CD4-positive, CD25-positive, alpha-beta regulatory T cell (primary cell): ENCODE measurements around the gene ZNF584. TPM values are rescaled to one million over a fixed set of nuclear protein-coding genes. Genes with fewer than 3 reads are reported as not detected.
A peak's percentile ranks its signal among the peaks of the same experiment; 100 is the strongest.

Experiments used
- ATAC-seq, 2 donors: fragments of 150-1000 bp; cut with Tn5 transposase; one replicate each; pipeline ENCODE4 v1.10.0; 2021; ENCODE audit warnings: low read depth in 2 of 2, moderate number of reproducible peaks in 2 of 2, moderate library complexity in 1 of 2
- DNase-seq, 3 donors: peaks; one replicate each; pipeline versions ENCODE4 v3.0.0 to v3.0.0-alpha.2; 2012 to 2022; ENCODE audit warnings: mixed read lengths in 1 of 3
- H3K27ac ChIP-seq: one replicate; pipeline ENCODE4 v1.7.0; 2013; ENCODE audit warnings: mild to moderate bottlenecking, low read length; ENCODE audit not compliant: insufficient read depth, poor library complexity, severe bottlenecking
- H3K27me3 ChIP-seq: one replicate; pipeline ENCODE4 v1.7.0; 2013; ENCODE audit warnings: low read length; ENCODE audit not compliant: control insufficient read depth, insufficient read depth
- H3K36me3 ChIP-seq: one replicate; pipeline ENCODE4 v1.7.0; 2013; ENCODE audit warnings: mild to moderate bottlenecking, low read length, moderate library complexity; ENCODE audit not compliant: control insufficient read depth, insufficient read depth
- H3K4me1 ChIP-seq: 2 replicates; pipeline ENCODE4 v1.7.0; 2013; ENCODE audit warnings: mild to moderate bottlenecking, low read length; ENCODE audit not compliant: insufficient read depth, control insufficient read depth, poor library complexity, severe bottlenecking
- H3K4me3 ChIP-seq: one replicate; pipeline ENCODE4 v1.7.0; 2013; ENCODE audit warnings: low read depth, mild to moderate bottlenecking, low read length, moderate library complexity
- H3K9me3 ChIP-seq, 2 experiments: 1 replicate in 1 of 2; 2 replicates in 1 of 2; pipeline ENCODE4 v1.7.0; 2013; ENCODE audit warnings: low read length in 2 of 2, mild to moderate bottlenecking in 1 of 2, moderate library complexity in 1 of 2; ENCODE audit not compliant: control insufficient read depth in 2 of 2
- H3K27ac Mint-ChIP-seq, 3 donors: one replicate each; pipeline ENCODE4 v1.8.0; 2020 to 2022; ENCODE audit warnings: mild to moderate bottlenecking in 3 of 3, mixed read lengths in 3 of 3, moderate library complexity in 2 of 3
- H3K27me3 Mint-ChIP-seq: one replicate; pipeline ENCODE4 v1.8.0; 2022; ENCODE audit warnings: mild to moderate bottlenecking, mixed read lengths
- H3K36me3 Mint-ChIP-seq: one replicate; pipeline ENCODE4 v1.8.0; 2020; ENCODE audit warnings: mixed read lengths
- H3K4me1 Mint-ChIP-seq, 4 donors: one replicate each; pipeline ENCODE4 v1.8.0; 2020 to 2022; ENCODE audit warnings: mixed read lengths in 4 of 4, mild to moderate bottlenecking in 1 of 4
- H3K4me3 Mint-ChIP-seq, 4 donors: one replicate each; pipeline ENCODE4 v1.8.0; 2020 to 2022; ENCODE audit warnings: mild to moderate bottlenecking in 4 of 4, mixed read lengths in 4 of 4, moderate library complexity in 3 of 4
- H3K9me3 Mint-ChIP-seq, 7 donors: one replicate each; pipeline ENCODE4 v1.8.0; 2020 to 2022; ENCODE audit warnings: mixed read lengths in 7 of 7, mild to moderate bottlenecking in 3 of 7, moderate library complexity in 2 of 7
- polyA plus RNA-seq, 4 donors: library from polyadenylated mRNA; unstranded; fragments of 300-500 nt; fragmentation: Illumina TruSeq; gene quantifications; one replicate each; pipeline ENCODE4 v1.2.3, GENCODE V29; 2021
- total RNA-seq: library from RNA; stranded (reverse); gene quantifications from one replicate; pipeline ENCODE4 v1.2.3, GENCODE V29; 2022

The ZNF584 gene
- total and polyA plus RNA-seq, 5 donors from 2014 or later, result 1.7 to 8.8 (median 5.6) TPM

DNA sequence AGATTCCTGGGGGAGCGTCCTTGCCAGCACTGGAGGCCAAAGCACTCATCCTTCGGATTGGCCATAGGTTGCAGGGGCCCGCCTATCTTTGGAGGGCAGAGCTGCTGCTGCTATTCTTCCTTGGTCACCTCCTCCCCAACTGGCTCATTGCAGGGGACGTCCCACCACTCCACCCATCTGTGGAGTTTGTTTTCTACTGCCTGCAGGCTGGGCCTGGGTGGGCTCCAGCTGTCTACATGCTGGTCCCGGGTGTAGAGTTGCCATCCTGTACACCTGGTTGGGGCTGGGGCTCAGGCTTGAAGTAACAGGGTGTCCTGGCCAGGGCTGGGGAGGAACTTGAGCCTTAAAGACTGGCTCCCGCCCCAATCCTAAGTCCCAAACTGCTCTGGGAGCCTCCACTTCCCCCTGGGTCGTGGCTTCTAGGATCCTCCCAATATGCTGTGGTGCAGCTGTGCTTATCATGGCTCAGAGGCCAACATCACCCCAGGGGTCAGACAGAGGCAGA, 10.9 kb upstream of the ZNF584 start:
- ATAC-seq, result no peak
- peaks cover 25% of the 10 kb centered on the region for H3K36me3 ChIP-seq
- Mint-ChIP-seq H3K36me3 (peaks cover 15% of the 10 kb centered on the region), H3K9me3 (no peaks in the 10 kb centered on the region), H3K27me3 (peaks cover 17% of the 10 kb centered on the region), H3K4me1 (peaks cover 0 to 24% (median 9%) of the 10 kb centered on the region in 4 donors), H3K4me3 (peak overlapping the region in 2 of 4 donors; percentile 12 to 65), H3K27ac (no peak overlapping the region)
- peaks cover 16% of the 10 kb centered on the region for H3K4me1 ChIP-seq
- no peaks in the 10 kb centered on the region for H3K27me3 ChIP-seq
- H3K27ac ChIP-seq, result no peak overlapping the region
- DNase-seq, result no peak
- H3K9me3 ChIP-seq, result no peaks in the 10 kb centered on the region
- no peak overlapping the region for H3K4me3 ChIP-seq

DNA sequence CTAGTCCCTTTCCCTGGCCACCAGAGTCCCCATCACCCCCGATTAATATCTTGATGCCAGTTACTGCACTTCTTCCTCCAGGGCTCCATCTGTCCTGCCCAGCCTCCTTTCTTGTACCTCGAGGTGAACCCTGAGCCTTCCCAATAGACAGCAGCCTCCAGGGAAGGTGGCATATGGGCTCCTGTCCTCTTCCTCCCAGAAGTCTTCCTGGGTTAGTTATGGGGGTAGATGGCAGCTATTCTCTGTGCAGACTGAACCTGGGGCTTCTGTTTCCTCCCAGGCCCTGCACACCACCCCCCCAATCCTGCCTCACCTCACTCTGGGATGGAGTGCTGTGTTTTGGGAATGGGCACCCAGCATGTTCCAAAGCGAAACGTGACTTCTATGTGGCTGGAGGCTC, 10.4 kb upstream of the ZNF584 start:
- H3K4me3 ChIP-seq, result no peak overlapping the region
- Mint-ChIP-seq H3K9me3 (no peaks in the 10 kb centered on the region), H3K4me3 (peak overlapping the region in 2 of 4 donors; percentile 12 to 65), H3K36me3 (peaks cover 15% of the 10 kb centered on the region), H3K4me1 (peaks cover 0 to 24% (median 9%) of the 10 kb centered on the region in 4 donors), H3K27ac (no peak overlapping the region), H3K27me3 (peaks cover 17% of the 10 kb centered on the region)
- H3K9me3 ChIP-seq, result no peaks in the 10 kb centered on the region
- no peaks in the 10 kb centered on the region for H3K27me3 ChIP-seq
- H3K27ac ChIP-seq, result no peak overlapping the region
- ATAC-seq (no peak), DNase-seq (no peak)
- H3K36me3 ChIP-seq, result peaks cover 20% of the 10 kb centered on the region
- H3K4me1 ChIP-seq, result peaks cover 16% of the 10 kb centered on the region

DNA sequence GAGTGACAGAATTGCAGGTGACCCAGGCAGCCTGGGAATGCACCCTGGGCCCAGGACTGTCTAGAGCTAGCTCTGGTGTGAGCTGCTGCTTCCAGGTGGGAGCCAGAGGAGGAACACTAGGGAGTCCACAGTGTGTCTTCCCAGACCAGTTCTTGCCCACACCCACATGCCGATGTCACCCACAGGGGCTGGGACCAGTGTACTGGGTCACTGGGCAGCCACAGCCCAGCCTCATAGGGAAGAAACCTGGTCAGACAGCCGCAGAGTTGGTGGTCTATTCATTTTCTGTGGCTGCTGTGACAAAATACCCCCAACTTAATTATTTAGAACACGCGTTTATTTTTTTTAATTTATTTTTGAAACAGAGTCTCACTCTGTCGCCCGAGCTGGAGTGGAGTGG, 9.9 kb upstream of the ZNF584 start:
- Histone ChIP-seq H3K4me1 (peaks cover 16% of the 10 kb centered on the region), H3K9me3 (no peaks in the 10 kb centered on the region), H3K36me3 (peaks cover 15% of the 10 kb centered on the region), H3K27me3 (no peaks in the 10 kb centered on the region), H3K4me3 (no peak overlapping the region), H3K27ac (no peak overlapping the region)
- Mint-ChIP-seq H3K4me1 (peaks cover 0 to 24% (median 9%) of the 10 kb centered on the region in 4 donors), H3K36me3 (peaks cover 12% of the 10 kb centered on the region), H3K9me3 (no peaks in the 10 kb centered on the region), H3K27ac (no peak overlapping the region), H3K4me3 (peak overlapping the region in 1 of 4 donors; percentile 12), H3K27me3 (peaks cover 17% of the 10 kb centered on the region)
- DNase-seq (no peak), ATAC-seq (no peak)

DNA sequence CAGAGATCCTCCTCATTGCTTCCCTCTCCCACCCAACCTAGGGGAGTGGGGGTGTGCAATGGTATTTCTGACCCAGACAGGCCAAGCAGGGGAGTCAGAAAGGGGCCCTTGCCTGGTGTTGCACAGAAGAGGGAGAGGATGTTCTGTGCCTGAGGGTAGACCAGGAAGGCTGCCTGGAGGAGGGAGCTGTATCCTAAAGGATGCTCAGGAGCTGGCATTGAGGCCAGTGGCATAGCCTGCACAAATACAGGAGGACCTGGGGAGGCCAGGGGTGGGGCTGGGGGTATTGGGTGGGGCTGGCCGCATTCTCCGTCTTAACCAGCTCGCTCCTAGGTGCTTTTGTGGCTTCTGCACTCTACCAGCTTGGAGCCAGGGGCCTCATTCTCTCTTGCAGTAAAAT, 8.5 kb upstream of the ZNF584 start:
- no peaks in the 10 kb centered on the region for H3K9me3 ChIP-seq
- DNase-seq, result no peak
- no peaks in the 10 kb centered on the region for H3K27me3 ChIP-seq
- H3K36me3 Mint-ChIP-seq, result peaks cover 2% of the 10 kb centered on the region
- H3K27ac ChIP-seq, result no peak overlapping the region
- H3K36me3 ChIP-seq, result peaks cover 3% of the 10 kb centered on the region
- peaks cover 9% of the 10 kb centered on the region for H3K27me3 Mint-ChIP-seq
- no peak overlapping the region for H3K4me3 ChIP-seq
- peaks cover 16% of the 10 kb centered on the region for H3K4me1 ChIP-seq
- peaks cover 0 to 17% (median 8%) of the 10 kb centered on the region in 4 donors for H3K4me1 Mint-ChIP-seq
- no peak for ATAC-seq
- H3K27ac Mint-ChIP-seq, result no peak overlapping the region
- H3K9me3 Mint-ChIP-seq, result no peaks in the 10 kb centered on the region
- peak overlapping the region in 3 of 4 donors; percentile 15 to 94 (median 74) for H3K4me3 Mint-ChIP-seq

DNA sequence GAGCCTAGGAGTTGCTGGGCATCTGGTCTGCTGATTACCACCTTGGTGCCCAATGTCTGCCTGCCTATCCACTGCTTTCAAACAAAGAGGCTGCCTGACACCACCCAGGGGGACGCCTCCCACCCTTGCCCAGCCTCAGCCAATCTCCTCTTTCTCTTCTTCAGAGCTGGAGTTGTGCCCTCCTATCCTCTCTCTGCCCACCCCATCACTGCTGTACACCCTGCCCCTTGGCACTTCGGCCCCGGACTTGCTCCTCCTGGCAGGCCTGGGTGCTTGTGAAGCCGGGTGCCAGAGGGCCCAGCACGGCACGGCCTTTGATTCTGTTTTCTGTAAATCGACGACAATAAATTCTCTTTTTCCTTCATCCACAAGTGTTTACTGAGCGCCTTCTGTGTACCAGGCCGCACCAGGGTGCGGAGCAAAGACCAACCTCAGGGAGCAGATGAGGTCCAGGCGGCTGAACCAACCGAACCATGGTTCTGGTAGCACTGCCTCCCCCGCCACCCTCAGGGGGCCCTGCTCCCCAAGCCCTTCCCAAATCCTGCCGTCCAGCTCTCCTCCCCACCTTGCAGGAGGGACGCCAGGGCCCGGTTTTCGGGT, 8.0 kb upstream of the ZNF584 start:
- Histone ChIP-seq H3K27me3 (no peaks in the 10 kb centered on the region), H3K4me3 (no peak overlapping the region), H3K4me1 (peaks cover 16% of the 10 kb centered on the region), H3K9me3 (no peaks in the 10 kb centered on the region), H3K27ac (no peak overlapping the region), H3K36me3 (no peaks in the 10 kb centered on the region)
- DNase-seq, result no peak
- Mint-ChIP-seq H3K27me3 (peaks cover 9% of the 10 kb centered on the region), H3K4me1 (peaks cover 0 to 16% (median 8%) of the 10 kb centered on the region in 4 donors), H3K36me3 (no peaks in the 10 kb centered on the region), H3K9me3 (no peaks in the 10 kb centered on the region), H3K27ac (peak overlapping the region in 2 of 3 donors; percentile 91 to 95), H3K4me3 (peak overlapping the region in 3 of 4 donors; percentile 81 to 94 (median 86))
- no peak for ATAC-seq

DNA sequence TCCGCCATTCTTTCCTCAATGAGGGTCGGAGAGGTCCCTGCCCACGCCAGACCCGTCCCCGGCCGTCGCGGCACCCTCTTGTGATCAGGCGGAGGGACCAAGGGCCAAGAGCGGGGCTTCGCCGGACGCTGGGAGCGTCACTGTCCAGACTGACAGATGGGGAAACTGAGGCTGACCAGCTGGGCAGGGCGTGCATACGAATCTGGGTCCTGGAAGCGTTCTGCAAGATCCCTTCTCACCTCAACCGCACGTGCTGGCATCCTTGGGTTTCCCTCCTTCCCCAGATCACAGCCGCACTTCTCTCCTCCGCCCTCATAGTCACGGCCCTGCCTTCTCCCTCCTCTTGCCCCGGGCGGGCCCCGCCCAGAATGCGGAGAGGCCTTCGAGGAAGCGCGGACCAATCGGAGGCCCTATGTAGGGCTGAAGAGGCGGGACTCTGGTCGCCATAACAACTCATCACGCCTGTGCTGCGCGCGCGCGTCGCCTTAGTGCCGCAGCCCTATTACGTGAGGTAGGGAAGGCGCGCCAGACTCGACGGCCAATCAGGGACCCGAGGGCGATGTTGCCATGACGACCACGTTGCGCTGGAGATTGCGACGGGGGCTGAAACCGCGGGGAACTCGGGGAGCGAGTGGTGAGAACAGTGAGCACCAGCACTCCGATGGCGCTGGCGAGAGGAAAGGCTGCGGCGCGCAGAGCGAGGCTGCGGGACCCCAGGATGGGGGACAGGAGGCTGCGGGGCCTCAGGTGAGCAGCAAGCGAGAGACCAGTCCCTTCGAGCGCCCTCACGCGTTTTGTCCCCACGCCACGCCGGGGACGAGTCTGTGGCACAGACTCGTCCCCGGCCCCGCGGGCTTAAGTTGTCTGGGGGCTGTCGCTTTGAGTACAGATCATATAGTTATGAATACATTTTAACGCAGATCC, 7.3 kb upstream of the ZNF584 start:
- H3K27ac Mint-ChIP-seq, result peak overlapping the region; percentile 66 to 95 (median 91)
- Histone ChIP-seq H3K9me3 (no peaks in the 10 kb centered on the region), H3K27me3 (no peaks in the 10 kb centered on the region), H3K4me3 (peak overlapping the region; percentile 51), H3K27ac (peak overlapping the region; percentile 91), H3K4me1 (peaks cover 16% of the 10 kb centered on the region), H3K36me3 (no peaks in the 10 kb centered on the region)
- DNase-seq, result peak; percentile 98 to 100 (median 99)
- ATAC-seq, result peak; percentile 97 to 98
- H3K36me3 Mint-ChIP-seq, result no peaks in the 10 kb centered on the region
- no peaks in the 10 kb centered on the region for H3K9me3 Mint-ChIP-seq
- peak overlapping the region; percentile 81 to 94 (median 88) for H3K4me3 Mint-ChIP-seq
- H3K27me3 Mint-ChIP-seq, result peaks cover 9% of the 10 kb centered on the region
- peaks cover 0 to 16% (median 7%) of the 10 kb centered on the region in 4 donors for H3K4me1 Mint-ChIP-seq

DNA sequence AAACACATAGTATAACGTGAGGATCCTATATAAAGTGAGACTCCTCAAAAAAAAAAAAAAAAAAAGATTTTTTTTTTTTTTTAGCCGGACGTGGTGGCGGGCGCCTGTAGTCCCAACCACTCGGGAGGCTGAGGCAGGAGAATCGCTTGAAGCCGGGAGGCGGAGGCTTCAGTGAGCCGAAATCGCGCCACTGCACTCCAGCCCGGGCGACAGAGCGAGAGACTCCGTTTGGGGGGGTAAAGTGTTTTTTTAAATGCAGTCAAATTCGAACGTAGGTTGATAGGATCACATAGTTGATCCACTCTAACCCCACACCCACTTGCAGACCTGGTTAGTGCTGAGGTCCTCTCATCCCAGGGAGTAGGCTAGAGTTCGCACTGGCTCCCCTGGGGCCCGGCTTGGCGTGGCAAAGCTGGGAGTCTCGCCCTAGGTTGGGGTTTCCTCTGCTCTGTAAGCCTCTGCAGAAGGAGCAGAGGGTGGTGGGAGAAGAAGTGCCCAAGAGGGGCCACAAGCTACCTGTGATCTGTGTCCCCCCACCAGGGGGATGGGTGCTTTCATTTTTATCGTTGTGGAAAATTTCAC, 6.5 kb upstream of the ZNF584 start:
- H3K27me3 ChIP-seq, result no peaks in the 10 kb centered on the region
- no peak for DNase-seq
- H3K4me3 ChIP-seq, result peak overlapping the region; percentile 51
- ATAC-seq, result no peak
- H3K27ac Mint-ChIP-seq, result no peak overlapping the region
- no peaks in the 10 kb centered on the region for H3K9me3 ChIP-seq
- H3K4me1 Mint-ChIP-seq, result peaks cover 0 to 23% (median 8%) of the 10 kb centered on the region in 4 donors
- H3K9me3 Mint-ChIP-seq, result no peaks in the 10 kb centered on the region
- H3K4me1 ChIP-seq, result peaks cover 16% of the 10 kb centered on the region
- no peaks in the 10 kb centered on the region for H3K36me3 Mint-ChIP-seq
- peak overlapping the region; percentile 91 for H3K27ac ChIP-seq
- peaks cover 9% of the 10 kb centered on the region for H3K27me3 Mint-ChIP-seq
- H3K4me3 Mint-ChIP-seq, result peak overlapping the region in 2 of 4 donors; percentile 15 to 86
- no peaks in the 10 kb centered on the region for H3K36me3 ChIP-seq
